Urinary bladder (tissue), 4 donors: Measurements from ENCODE around the gene SLC6A18. TPM values are rescaled to one million over a fixed set of nuclear protein-coding genes. Genes with fewer than 3 reads are reported as not detected.
"Not testable (repeated sequence)": the region's sequence is repeated elsewhere in the genome, so short reads cannot be mapped to it uniquely, and the experiment has no call there.

Experiments used
- DNase-seq: peaks from one replicate; pipeline ENCODE4 v3.0.0-alpha.2; 2015; ENCODE audit errors: extremely low spot score
- H3K27ac ChIP-seq: one replicate; pipeline ENCODE4 v1.5.1; 2013; ENCODE audit warnings: low read depth, mild to moderate bottlenecking, moderate library complexity
- H3K36me3 ChIP-seq: one replicate; pipeline ENCODE4 v1.6.1; 2013; ENCODE audit warnings: mild to moderate bottlenecking, moderate library complexity; ENCODE audit not compliant: insufficient read depth
- H3K4me1 ChIP-seq: one replicate; pipeline ENCODE4 v1.6.1; 2013; ENCODE audit warnings: mild to moderate bottlenecking, moderate library complexity; ENCODE audit not compliant: insufficient read depth
- H3K4me3 ChIP-seq: one replicate; pipeline ENCODE4 v1.5.1; 2013; ENCODE audit warnings: low read depth, low read length
- WGBS: extraction: QIAGEN DNeasy Blood & Tissue Kit; methylation state at CpG from one replicate; pipeline ENCODE4 v1.1.7; 2013; 5-methylcytosine and 5-hydroxymethylcytosine counted together
- polyA plus RNA-seq: library from polyadenylated mRNA; stranded (reverse); fragments of 200-250 nt; gene quantifications from one replicate; pipeline ENCODE4 v1.2.3, GENCODE V29; 2013
- total RNA-seq: library from RNA; depleted of rRNA; stranded (reverse); fragments of >200 nt; gene quantifications from one replicate; pipeline ENCODE4 v1.2.3, GENCODE V29; 2014
- donor health status: healthy with polysubstance abuse.
- donor health status: healthy.

Gene SLC6A18
- total and polyA plus RNA-seq, 2 donors, result not detected

DNA sequence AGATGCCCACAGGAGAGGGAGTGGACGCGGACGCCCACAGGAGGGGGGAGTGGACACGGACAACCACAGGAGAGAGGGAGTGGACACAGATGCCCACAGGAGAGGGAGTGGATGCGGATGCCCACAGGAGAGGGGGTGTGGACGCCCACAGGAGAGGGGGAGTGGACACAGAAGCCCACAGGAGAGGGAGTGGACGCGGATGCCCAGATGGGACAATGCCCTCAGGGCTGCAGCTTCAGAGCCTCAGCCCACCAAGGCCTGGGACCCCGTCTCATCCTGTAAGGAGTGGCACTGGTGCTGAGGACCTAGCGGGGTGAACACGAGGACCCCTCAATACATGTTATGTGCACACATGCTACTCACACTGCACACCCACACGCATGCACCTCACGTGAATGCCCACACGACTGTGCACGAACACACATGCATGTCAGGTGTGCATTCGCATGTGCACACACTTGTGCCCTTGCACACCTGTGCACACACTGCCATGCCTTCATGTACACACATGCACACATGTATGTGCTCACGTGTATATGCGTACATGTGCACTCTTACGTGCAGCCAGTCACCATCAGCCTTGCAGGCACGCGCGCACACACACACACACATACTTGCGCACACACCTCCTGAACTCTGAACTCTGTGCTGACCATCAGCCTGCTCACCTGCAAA is 34.8 kb downstream of the SLC6A18 start:
- H3K4me1 ChIP-seq, result no peaks in the 10 kb centered on the region
- WGBS, result 95% methylated on average over 23 of the region's 23 CpGs
- no peak for DNase-seq
- no peak overlapping the region for H3K27ac ChIP-seq
- H3K36me3 ChIP-seq, result no peaks in the 10 kb centered on the region
- H3K4me3 ChIP-seq, result no peak overlapping the region

GRCh38 chr5:1261643-1262042 is 36.5 kb downstream of the SLC6A18 start:
- Histone ChIP-seq H3K4me3 (no peak overlapping the region), H3K4me1 (no peaks in the 10 kb centered on the region), H3K36me3 (no peaks in the 10 kb centered on the region), H3K27ac (no peak overlapping the region)
- WGBS, result 88% methylated on average over 10 of the region's 10 CpGs
- no peak for DNase-seq

- 87% methylated on average over 1 of the region's 1 CpG for WGBS
- no peak overlapping the region for H3K4me3 ChIP-seq
- H3K4me1 ChIP-seq, result no peaks in the 10 kb centered on the region
- DNase-seq, result no peak
- no peaks in the 10 kb centered on the region for H3K36me3 ChIP-seq
- H3K27ac ChIP-seq, result no peak overlapping the region
Observed at GRCh38 chr5:1262381-1262780, 37.2 kb downstream of the SLC6A18 start.

GRCh38 chr5:1264211-1264610 is 39.0 kb downstream of the SLC6A18 start:
- WGBS, result 93% methylated on average over 18 of the region's 18 CpGs
- Histone ChIP-seq H3K36me3 (no peaks in the 10 kb centered on the region), H3K4me1 (no peaks in the 10 kb centered on the region), H3K27ac (no peak overlapping the region), H3K4me3 (no peak overlapping the region)
- no peak for DNase-seq

DNA sequence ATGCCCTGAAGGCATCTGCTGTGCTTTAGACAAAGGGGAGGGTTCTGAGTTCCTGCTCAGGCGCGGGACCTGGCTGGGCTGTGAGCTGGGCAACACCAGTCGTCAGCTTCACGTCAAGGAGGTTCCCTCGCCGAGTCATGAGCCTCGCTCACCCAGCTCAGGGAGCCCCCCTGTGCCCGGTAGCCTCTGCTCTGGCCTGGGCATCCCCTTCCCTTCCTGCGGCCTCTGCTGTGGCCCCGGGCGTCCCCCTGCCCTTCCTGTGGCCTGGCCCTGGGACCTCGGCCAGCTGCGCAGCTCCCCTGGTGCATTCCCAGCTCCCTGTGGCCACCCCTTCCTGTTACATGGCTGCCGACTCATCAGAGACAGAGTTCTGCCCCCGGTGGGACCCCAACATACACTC is 39.8 kb downstream of the SLC6A18 start:
- DNase-seq, result no peak
- Histone ChIP-seq H3K4me1 (no peaks in the 10 kb centered on the region), H3K27ac (no peak overlapping the region), H3K36me3 (no peaks in the 10 kb centered on the region), H3K4me3 (no peak overlapping the region)
- WGBS, result 82% methylated on average over 15 of the region's 15 CpGs

DNA sequence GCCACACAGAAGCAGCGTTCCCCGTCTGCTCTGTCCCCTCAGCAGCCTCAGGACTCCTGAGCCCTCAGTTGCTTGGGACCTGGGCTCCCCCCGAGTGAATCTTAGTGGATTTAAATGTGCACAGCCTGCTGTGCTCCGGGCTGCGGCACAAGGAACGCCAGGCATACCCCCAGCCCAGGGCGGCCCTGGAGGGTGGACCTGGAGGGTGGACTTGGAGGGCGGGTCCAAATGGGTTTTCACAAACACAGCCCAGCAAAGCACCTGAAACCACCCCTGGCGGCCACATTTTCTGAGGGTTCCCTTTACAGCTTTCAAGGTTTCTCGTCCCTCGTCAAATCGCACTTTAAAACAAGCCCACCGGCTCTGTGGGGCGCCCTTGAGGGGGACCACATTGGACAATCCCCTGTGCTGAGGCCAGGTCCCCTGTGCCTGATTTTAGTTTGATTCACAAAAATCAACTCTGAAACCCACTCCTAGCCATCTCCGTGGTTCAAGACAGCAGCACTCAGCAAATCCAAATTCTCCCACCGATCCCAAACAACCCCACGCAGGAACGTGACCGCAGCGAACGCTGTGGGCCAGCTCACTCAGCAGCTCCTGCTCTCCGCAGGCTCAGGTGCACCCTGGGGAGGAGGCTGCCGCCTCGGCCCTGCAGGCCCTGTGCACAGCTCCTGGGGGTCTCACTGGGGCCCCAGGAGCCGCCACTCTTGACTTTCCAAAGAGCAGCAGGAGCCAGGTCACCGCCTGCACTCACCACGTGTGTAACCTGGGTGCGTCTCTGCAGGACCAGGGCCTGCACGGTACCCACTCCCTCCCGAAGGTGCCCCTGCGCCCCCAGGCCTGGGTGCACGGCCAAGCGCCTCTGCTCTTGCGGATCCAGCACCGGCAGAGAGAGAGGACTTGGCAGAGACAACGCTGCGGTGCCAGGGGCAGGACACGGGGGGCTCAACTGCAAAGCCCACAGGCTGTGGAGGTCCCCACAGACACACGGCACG is 40.6 kb downstream of the SLC6A18 start:
- H3K4me1 ChIP-seq, result no peaks in the 10 kb centered on the region
- H3K4me3 ChIP-seq, result no peak overlapping the region

GRCh38 chr5:1266791-1267190 is 41.6 kb downstream of the SLC6A18 start:
- DNase-seq, result no peak
- H3K36me3 ChIP-seq, result no peaks in the 10 kb centered on the region
- WGBS, result 86% methylated on average over 9 of the region's 9 CpGs
- no peaks in the 10 kb centered on the region for H3K4me1 ChIP-seq
- no peak overlapping the region for H3K27ac ChIP-seq
- no peak overlapping the region for H3K4me3 ChIP-seq

More for the DNA sequence above, 40.6 kb downstream of the SLC6A18 start:
- H3K36me3 ChIP-seq, result no peaks in the 10 kb centered on the region
- 88% methylated on average over 40 of the region's 40 CpGs for WGBS
- no peak for DNase-seq
- no peak overlapping the region for H3K27ac ChIP-seq

GRCh38 chr5:1267464-1267863 is 42.3 kb downstream of the SLC6A18 start:
- DNase-seq, H3K4me3 ChIP-seq, H3K4me1 ChIP-seq, H3K27ac ChIP-seq, H3K36me3 ChIP-seq: not testable (repeated sequence)
- WGBS, result 93% methylated on average over 5 of the region's 5 CpGs

GRCh38 chr5:1268056-1268455 is 42.9 kb downstream of the SLC6A18 start:
- Histone ChIP-seq H3K27ac (no peak overlapping the region), H3K36me3 (no peaks in the 10 kb centered on the region), H3K4me3 (no peak overlapping the region), H3K4me1 (no peaks in the 10 kb centered on the region)
- no peak for DNase-seq
- WGBS, result 86% methylated on average over 13 of the region's 13 CpGs

DNA sequence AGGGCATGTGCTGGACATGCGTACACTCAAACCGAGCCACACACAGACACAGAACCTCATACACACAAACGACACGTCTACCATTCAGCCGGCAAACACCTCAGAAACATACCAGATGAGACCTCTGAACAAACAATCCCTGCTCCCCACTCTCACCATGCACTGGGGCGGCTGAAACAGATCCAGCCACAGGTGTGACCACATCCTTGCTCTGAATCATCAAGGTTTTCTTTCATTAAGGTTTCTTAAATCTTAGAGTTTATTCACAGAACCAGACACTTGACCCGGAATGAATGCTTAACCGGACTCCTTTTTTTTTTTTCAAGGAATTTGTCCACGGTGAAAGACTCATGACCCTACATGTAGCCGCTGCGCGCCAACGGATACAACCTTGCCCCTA is 43.5 kb downstream of the SLC6A18 start:
- 86% methylated on average over 13 of the region's 13 CpGs for WGBS
- no peak for DNase-seq
- Histone ChIP-seq H3K4me3 (no peak overlapping the region), H3K36me3 (no peaks in the 10 kb centered on the region), H3K4me1 (no peaks in the 10 kb centered on the region), H3K27ac (no peak overlapping the region)

- no peak overlapping the region for H3K27ac ChIP-seq
- WGBS, result 92% methylated on average over 22 of the region's 22 CpGs
- no peak for DNase-seq
- no peaks in the 10 kb centered on the region for H3K36me3 ChIP-seq
- H3K4me3 ChIP-seq, result no peak overlapping the region
- H3K4me1 ChIP-seq, result no peaks in the 10 kb centered on the region
Observed at GRCh38 chr5:1270426-1270825, 45.2 kb downstream of the SLC6A18 start.

DNA sequence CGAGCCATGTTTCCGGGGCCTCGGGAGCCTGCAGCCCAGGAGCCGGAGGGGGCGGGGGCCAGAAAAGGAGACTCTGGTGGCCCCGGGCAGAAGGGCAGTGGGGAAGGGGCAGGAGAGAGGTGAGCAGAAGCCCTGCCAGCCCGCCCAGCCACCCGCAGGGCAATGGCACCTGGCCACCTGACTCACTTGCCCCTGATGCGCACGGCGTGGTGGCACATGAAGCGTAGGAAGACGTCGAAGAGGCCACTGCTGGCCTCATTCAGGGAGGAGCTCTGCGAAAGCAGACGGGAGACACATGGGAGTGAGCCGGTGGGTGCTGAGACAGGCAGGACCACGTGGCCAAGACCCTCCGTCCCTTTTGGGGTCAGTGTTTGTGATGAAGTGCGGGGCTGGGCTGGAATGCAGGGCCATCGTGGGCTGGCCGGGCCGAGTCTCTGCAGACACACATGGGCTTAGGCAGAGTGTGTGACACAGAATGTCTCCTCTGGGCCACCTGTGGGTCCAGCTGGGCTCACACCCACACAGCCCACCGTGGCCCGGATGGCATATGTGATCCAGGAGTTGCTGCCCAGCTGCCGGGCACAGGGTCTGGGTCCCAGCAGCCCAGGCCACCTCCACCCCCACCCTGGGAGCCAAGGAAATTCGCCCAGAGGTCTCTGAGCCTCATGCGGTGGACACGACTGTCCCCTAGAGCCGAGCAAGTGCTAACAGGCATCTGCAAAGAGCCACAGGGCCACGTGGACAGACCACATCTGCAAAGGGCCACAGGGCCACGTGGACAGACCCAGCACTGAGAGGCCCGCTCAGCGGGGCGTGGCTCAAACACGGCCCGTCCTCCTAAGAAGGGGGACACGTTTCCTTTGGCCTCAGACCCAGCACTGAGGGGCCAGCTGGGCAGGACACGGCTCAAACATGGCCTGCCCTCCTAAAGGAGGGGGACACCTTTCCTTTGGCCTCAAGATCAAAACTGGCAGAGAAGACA is 46.0 kb downstream of the SLC6A18 start:
- WGBS, result 90% methylated on average over 39 of the region's 39 CpGs
- DNase-seq, result no peak
- no peaks in the 10 kb centered on the region for H3K36me3 ChIP-seq
- no peak overlapping the region for H3K27ac ChIP-seq
- no peak overlapping the region for H3K4me3 ChIP-seq
- H3K4me1 ChIP-seq, result no peaks in the 10 kb centered on the region

DNA sequence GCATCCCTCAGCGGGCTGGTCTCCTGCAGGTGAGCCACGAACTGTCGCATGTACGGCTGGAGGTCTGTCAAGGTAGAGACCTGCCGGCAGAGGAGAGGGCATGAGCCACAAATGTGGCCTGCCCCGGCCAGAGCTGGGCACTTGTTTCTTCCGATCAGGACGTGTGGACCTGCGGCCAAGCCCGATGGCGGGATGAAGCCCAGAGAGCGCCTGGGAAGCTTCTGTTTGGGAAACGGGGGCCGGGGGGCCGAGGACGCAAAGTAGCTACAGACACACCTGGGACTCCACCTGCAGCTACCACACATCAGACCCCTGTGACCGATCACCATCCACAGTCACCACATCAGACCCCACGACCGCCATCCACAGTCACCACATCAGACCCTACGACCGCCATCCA is 47.0 kb downstream of the SLC6A18 start:
- H3K36me3 ChIP-seq, result no peaks in the 10 kb centered on the region
- DNase-seq, result no peak
- 96% methylated on average over 21 of the region's 21 CpGs for WGBS
- H3K4me1 ChIP-seq, result no peaks in the 10 kb centered on the region
- no peak overlapping the region for H3K27ac ChIP-seq
- H3K4me3 ChIP-seq, result no peak overlapping the region
